Nephron (organoid): ENCODE data around the gene SPANXN2.
"Not testable (repeated sequence)": the region's sequence is repeated elsewhere in the genome, so short reads cannot be mapped to it uniquely, and the experiment has no call there.

Experiments used
- H3K27ac Mint-ChIP-seq, 3 experiments: 2 replicates each; pipeline ENCODE4 v1.8.0; 2020; ENCODE audit warnings: mixed read lengths in 3 of 3, mild to moderate bottlenecking in 2 of 3, moderate library complexity in 1 of 3
- H3K27me3 Mint-ChIP-seq: 2 replicates; pipeline ENCODE4 v1.8.0; 2021; ENCODE audit warnings: low read depth, mild to moderate bottlenecking, moderate library complexity, mixed read lengths
- H3K36me3 Mint-ChIP-seq: 2 replicates; pipeline ENCODE4 v1.8.0; 2020; ENCODE audit warnings: low read depth, mixed read lengths
- H3K4me1 Mint-ChIP-seq: 2 replicates; pipeline ENCODE4 v1.8.0; 2020; ENCODE audit warnings: mixed read lengths
- H3K4me3 Mint-ChIP-seq, 3 experiments: 2 replicates each; pipeline ENCODE4 v1.8.0; 2020; ENCODE audit warnings: mild to moderate bottlenecking in 3 of 3, mixed read lengths in 3 of 3, moderate library complexity in 2 of 3
- H3K9me3 Mint-ChIP-seq: 2 replicates; pipeline ENCODE4 v1.8.0; 2020; ENCODE audit warnings: mixed read lengths
- CTCF ChIP-seq, 3 experiments: fragments of 200-600 bp; sonication (generic); IDR thresholded peaks; one replicate each; pipeline ENCODE4 v1.5.0; 2021; ENCODE audit warnings: antibody characterized with exemption in 3 of 3; ENCODE audit not compliant: unreplicated experiment in 3 of 3

SPANXN2 gene

GRCh38 chrX:143720652-143721051 lies at the start of gene SPANXN2:
Gene SPANXN2, minus strand, starts transcription at chrX:143720752. Its CDS starts 84 bp downstream, at chrX:143720668.
- not testable (repeated sequence) for H3K36me3 Mint-ChIP-seq, H3K27ac Mint-ChIP-seq, H3K27me3 Mint-ChIP-seq, H3K4me1 Mint-ChIP-seq, H3K4me3 Mint-ChIP-seq
- peaks cover 36% of the 10 kb centered on the region for H3K9me3 Mint-ChIP-seq

- Mint-ChIP-seq H3K4me3 (no peak overlapping the region), H3K36me3 (no peaks in the 10 kb centered on the region), H3K9me3 (peaks cover 27% of the 10 kb centered on the region), H3K27me3 (no peaks in the 10 kb centered on the region), H3K27ac (no peak overlapping the region), H3K4me1 (no peaks in the 10 kb centered on the region)
- TF ChIP-seq CTCF (IDR thresholded peaks at IDR 0.05; ENCODE audit: unreplicated experiment in 3 of 3), result no peak
Measured at GRCh38 chrX:143768976-143769375, 48.4 kb upstream of the SPANXN2 start.

- H3K4me3 Mint-ChIP-seq, H3K4me1 Mint-ChIP-seq, H3K36me3 Mint-ChIP-seq, H3K27ac Mint-ChIP-seq, H3K27me3 Mint-ChIP-seq: not testable (repeated sequence)
- H3K9me3 Mint-ChIP-seq, result peaks cover 25% of the 10 kb centered on the region
Measured at GRCh38 chrX:143767789-143768188, 47.2 kb upstream of the SPANXN2 start.

- H3K27ac Mint-ChIP-seq, result no peak overlapping the region
- H3K4me1 Mint-ChIP-seq, result no peaks in the 10 kb centered on the region
- no peaks in the 10 kb centered on the region for H3K36me3 Mint-ChIP-seq
- H3K27me3 Mint-ChIP-seq, result no peaks in the 10 kb centered on the region
- TF ChIP-seq CTCF (IDR thresholded peaks at IDR 0.05; ENCODE audit: unreplicated experiment in 3 of 3), result no peak
- H3K4me3 Mint-ChIP-seq, result peak overlapping the region in 2 of 3 experiments; percentile 2 to 12
- H3K9me3 Mint-ChIP-seq, result peaks cover 14% of the 10 kb centered on the region
Measured at GRCh38 chrX:143757887-143758286, 37.3 kb upstream of the SPANXN2 start.

- no peak overlapping the region for H3K4me3 Mint-ChIP-seq
- no peaks in the 10 kb centered on the region for H3K27me3 Mint-ChIP-seq
- no peaks in the 10 kb centered on the region for H3K36me3 Mint-ChIP-seq
- no peaks in the 10 kb centered on the region for H3K4me1 Mint-ChIP-seq
- peaks cover 14% of the 10 kb centered on the region for H3K9me3 Mint-ChIP-seq
- no peak overlapping the region for H3K27ac Mint-ChIP-seq
- no peak for TF ChIP-seq CTCF (IDR thresholded peaks at IDR 0.05; ENCODE audit: unreplicated experiment in 3 of 3)
Measured at GRCh38 chrX:143757375-143757774, 36.8 kb upstream of the SPANXN2 start.

GRCh38 chrX:143754183-143754582 lies 33.6 kb upstream of the SPANXN2 start:
- no peaks in the 10 kb centered on the region for H3K4me1 Mint-ChIP-seq
- no peaks in the 10 kb centered on the region for H3K27me3 Mint-ChIP-seq
- H3K27ac Mint-ChIP-seq, result no peak overlapping the region
- no peaks in the 10 kb centered on the region for H3K36me3 Mint-ChIP-seq
- TF ChIP-seq CTCF (IDR thresholded peaks at IDR 0.05; ENCODE audit: unreplicated experiment in 3 of 3), result no peak
- H3K9me3 Mint-ChIP-seq, result peaks cover 6% of the 10 kb centered on the region
- no peak overlapping the region for H3K4me3 Mint-ChIP-seq

GRCh38 chrX:143733866-143734265 lies 13.3 kb upstream of the SPANXN2 start:
- H3K27me3 Mint-ChIP-seq, result no peaks in the 10 kb centered on the region
- H3K36me3 Mint-ChIP-seq, result no peaks in the 10 kb centered on the region
- no peak overlapping the region for H3K27ac Mint-ChIP-seq
- H3K4me3 Mint-ChIP-seq, result no peak overlapping the region
- no peak for TF ChIP-seq CTCF (IDR thresholded peaks at IDR 0.05; ENCODE audit: unreplicated experiment in 3 of 3)
- H3K9me3 Mint-ChIP-seq, result peaks cover 10% of the 10 kb centered on the region
- no peaks in the 10 kb centered on the region for H3K4me1 Mint-ChIP-seq
